Tibial nerve (tissue), 3 donors: Measurements from ENCODE around the gene HTRA3.

Experiments
- CTCF ChIP-seq, 5 experiments: fragments of 200-600 bp in 3 of 5; fragments of 450-650 bp in 2 of 5; sonication (generic) in 3 of 5; IDR thresholded peaks; one replicate each; pipeline ENCODE4 v1.5.1; 2016 to 2019; ENCODE audit warnings: antibody characterized with exemption in 5 of 5, mild to moderate bottlenecking in 3 of 5, moderate library complexity in 2 of 5
- POLR2A ChIP-seq, 2 donors: fragments of 450-650 bp; IDR thresholded peaks; one replicate each; pipeline ENCODE4 v1.6.1; 2017; ENCODE audit warnings: antibody characterized with exemption in 2 of 2, mild to moderate bottlenecking in 2 of 2, moderate library complexity in 2 of 2

- TF ChIP-seq CTCF (IDR thresholded peaks at IDR 0.05): no peak
- TF ChIP-seq POLR2A (IDR thresholded peaks at IDR 0.05): no peak
Observed at GRCh38 chr4:8345946-8346814, 76.6 kb downstream of the HTRA3 start.
